ENCODE results near the gene PATE3. TPM values are rescaled to one million over a fixed set of nuclear protein-coding genes. Genes with fewer than 3 reads are reported as not detected.

Gene PATE3
- total and polyA plus RNA-seq, 2 of the 8 experiments (the other 6 are each of a cell fraction or from before 2014, with no cell fraction given), result not detected

- H3K9ac ChIP-seq (replicated peaks in 1 of 4; ENCODE audit: extremely low read depth in 1 of 4, low read depth in 3 of 4, low read length in 3 of 4), result no peak overlapping the region
- no peak overlapping the region for H4K8ac ChIP-seq (ENCODE audit: extremely low read depth, insufficient read depth, low read length)
- no peaks in the 10 kb centered on the region for H4K20me1 ChIP-seq (replicated peaks in 1 of 2; ENCODE audit: control insufficient read depth in 1 of 2, insufficient read depth in 2 of 2, low read length in 2 of 2)
- TF ChIP-seq BACH1 (IDR thresholded peaks at IDR 0.05; ENCODE audit: low read length), result no peak
- TF ChIP-seq CBX5 (IDR thresholded peaks at IDR 0.05; ENCODE audit: low read depth, low read length), result no peak
- TF ChIP-seq EZH2 (IDR thresholded peaks at IDR 0.05; ENCODE audit: low read depth, low read length, severe bottlenecking), result no peak
- no peak for TF ChIP-seq GABPA (IDR thresholded peaks at IDR 0.05; ENCODE audit: borderline replicate concordance, insufficient read depth, low read length)
- TF ChIP-seq RBBP5 (IDR thresholded peaks at IDR 0.05; ENCODE audit: borderline replicate concordance, low read depth, low read length), result no peak
- no peak for TF ChIP-seq ATF2 (IDR thresholded peaks at IDR 0.05; ENCODE audit: low read length)
- TF ChIP-seq JUND (IDR thresholded peaks at IDR 0.05; ENCODE audit: low read length), result no peak
- no peak for TF ChIP-seq TAF7 (optimal IDR thresholded peaks at IDR 0.05; ENCODE audit: borderline replicate concordance, low read depth, low read length)
- CTCF ChIA-PET (ENCODE audit: partially characterized antibody), result interaction anchor here (1.1 to 1.4 kb wide), 2 partner anchors 9 to 38 kb away, joined by 3 to 4 read pairs; no protein-coding TSS in a partner anchor
- H2AFZ ChIP-seq (ENCODE audit: low read length), result no peak overlapping the region
- H3K23ac ChIP-seq (ENCODE audit: insufficient read length), result no peak overlapping the region
- H3K4ac ChIP-seq (replicated peaks; ENCODE audit: insufficient read length, low read depth, low read length), result no peak overlapping the region
- H3K14ac ChIP-seq (ENCODE audit: insufficient read length), result no peak overlapping the region
- no peak overlapping the region for H3K4me2 ChIP-seq (ENCODE audit: insufficient read depth in 1 of 2, low read depth in 2 of 2, low read length in 2 of 2)
- no peak overlapping the region for H2BK12ac ChIP-seq (ENCODE audit: low read depth, low read length)
- no peak overlapping the region for H4K91ac ChIP-seq (replicated peaks; ENCODE audit: insufficient read length, low read length)
- H3K79me2 ChIP-seq (ENCODE audit: control insufficient read depth in 1 of 2, insufficient read depth in 2 of 2, low read length in 2 of 2), result no peaks in the 10 kb centered on the region
- H3K36me3 ChIP-seq (ENCODE audit: control insufficient read depth in 2 of 4, insufficient read depth in 4 of 4, low read length in 3 of 4), result no peaks in the 10 kb centered on the region
- 86% methylated on average over 1 of the region's 1 CpG; no CpG with 5 or more reads in 1 of the 2 experiments for WGBS, 2 experiments (ENCODE audit: extremely low coverage in 1 of 2, insufficient coverage in 1 of 2, insufficient read length in 1 of 2, insufficient replicate concordance in 2 of 2, low coverage in 1 of 2, low lambda C conversion rate in 2 of 2, missing lambda C conversion rate in 1 of 2)
- H3K27me3 ChIP-seq (replicated peaks in 1 of 4; ENCODE audit: control insufficient read depth in 3 of 4, extremely low read depth in 1 of 4, insufficient read depth in 3 of 4, low read length in 3 of 4), result no peaks in the 10 kb centered on the region
- no peaks in the 10 kb centered on the region; a peak in 1 of 7 replicates for H3K4me1 ChIP-seq (replicated peaks in 1 of 4; ENCODE audit: control insufficient read depth in 3 of 4, insufficient read depth in 4 of 4, low read length in 3 of 4)
- no peaks in the 10 kb centered on the region for H3K9me3 ChIP-seq (ENCODE audit: insufficient read depth in 2 of 2, low read depth in 1 of 2, low read length in 1 of 2)
- H3K23me2 ChIP-seq (ENCODE audit: low read depth, low read length), result no peaks in the 10 kb centered on the region
- H3K4me3 ChIP-seq (ENCODE audit: extremely low read depth in 1 of 4, insufficient read depth in 2 of 4, low read depth in 3 of 4, low read length in 4 of 4), result no peak overlapping the region
- H3K79me1 ChIP-seq (ENCODE audit: low read depth, low read length), result no peaks in the 10 kb centered on the region
- no peak overlapping the region for H2BK15ac ChIP-seq (ENCODE audit: low read length)
- no peak overlapping the region for H3K56ac ChIP-seq (replicated peaks; ENCODE audit: insufficient read length, low read depth, low read length)
- H3K18ac ChIP-seq (ENCODE audit: extremely low read depth, low read length), result no peak overlapping the region
- no peak overlapping the region for H2BK120ac ChIP-seq (replicated peaks; ENCODE audit: low read depth, low read length)
- DNase-seq (ENCODE audit: low read depth in 1 of 2, low spot score in 2 of 2), result no peak
- no peak overlapping the region for H3K27ac ChIP-seq (ENCODE audit: low read depth, low read length)
- POLR2A ChIA-PET (ENCODE audit: partially characterized antibody), result no interaction called here
- H2BK20ac ChIP-seq (ENCODE audit: low read length), result no peak overlapping the region
- H2BK5ac ChIP-seq (ENCODE audit: low read depth, low read length), result no peak overlapping the region
- FAIRE-seq, result no peak
- no peak overlapping the region for H2AK5ac ChIP-seq (ENCODE audit: low read depth, low read length)
- H4K5ac ChIP-seq (ENCODE audit: insufficient read length, low read depth, low read length), result no peak overlapping the region
Measured at GRCh38 chr11:125762445-125762844, 25.5 kb upstream of the PATE3 start.
